SK-N-SH treated with all-trans-retinoic acid at 6 μM for 48 hours (cell line): ENCODE measurements around the gene NPAS3.

Experiments used
- ATAC-seq: fragments of 200-7000 bp; cut with Tn5 transposase; 3 replicates; pipeline ENCODE4 v1.9.1; 2020; ENCODE audit warnings: mild to moderate bottlenecking, moderate library complexity
- ARNTL ChIP-seq: fragments of 450-650 bp; formaldehyde crosslinking; IDR thresholded peaks from 2 replicates; pipeline ENCODE4 v1.5.0; 2020; ENCODE audit warnings: low read depth, mild to moderate bottlenecking, moderate library complexity, borderline replicate concordance
- BACH2 ChIP-seq: fragments of 250-450 bp; sonication (Bioruptor Pico); IDR thresholded peaks from 2 replicates; pipeline ENCODE4 v1.9.0; 2021; ENCODE audit warnings: mild to moderate bottlenecking, borderline replicate concordance
- CREB5 ChIP-seq: fragments of 250-450 bp; sonication (Bioruptor Pico); IDR thresholded peaks from 2 replicates; pipeline ENCODE4 v1.5.1; 2020; ENCODE audit warnings: low read depth, mild to moderate bottlenecking, moderate library complexity
- CSDC2 ChIP-seq: fragments of 250-450 bp; sonication (Bioruptor Pico); IDR thresholded peaks from 2 replicates; pipeline ENCODE4 v1.5.0; 2020; ENCODE audit warnings: mild to moderate bottlenecking, moderate library complexity
- ESRRG ChIP-seq: fragments of 250-450 bp; sonication (Bioruptor Pico); IDR thresholded peaks from 2 replicates; pipeline ENCODE4 v1.6.1; 2021; ENCODE audit warnings: mild to moderate bottlenecking
- GLIS3 ChIP-seq: fragments of 250-450 bp; sonication (Bioruptor Pico); IDR thresholded peaks from 2 replicates; pipeline ENCODE4 v1.5.0; 2020; ENCODE audit warnings: mild to moderate bottlenecking, moderate library complexity
- ISL1 ChIP-seq: fragments of 250-450 bp; sonication (Bioruptor Pico); IDR thresholded peaks from 2 replicates; pipeline ENCODE4 v2.1.2; 2022; ENCODE audit warnings: mild to moderate bottlenecking, moderate library complexity
- PATZ1 ChIP-seq: fragments of 250-450 bp; sonication (Bioruptor Pico); IDR thresholded peaks from 2 replicates; pipeline ENCODE4 v1.8.0; 2020; ENCODE audit warnings: mild to moderate bottlenecking, moderate library complexity, borderline replicate concordance
- POU6F1 ChIP-seq: fragments of 250-450 bp; sonication (Bioruptor Pico); IDR thresholded peaks from 2 replicates; pipeline ENCODE4 v1.8.0; 2021; ENCODE audit warnings: low read depth, mild to moderate bottlenecking, moderate library complexity, borderline replicate concordance
- PPARA ChIP-seq: fragments of 250-450 bp; sonication (Bioruptor Pico); IDR thresholded peaks from 2 replicates; pipeline ENCODE4 v1.5.0; 2020; ENCODE audit warnings: mild to moderate bottlenecking, borderline replicate concordance
- RARB ChIP-seq: fragments of 250-450 bp; sonication (Bioruptor Pico); IDR thresholded peaks from 2 replicates; pipeline ENCODE4 v1.8.0; 2021; ENCODE audit warnings: mild to moderate bottlenecking, moderate library complexity
- SNAI2 ChIP-seq: fragments of 250-450 bp; sonication (Bioruptor Pico); IDR thresholded peaks from 2 replicates; pipeline ENCODE4 v1.5.0; 2020; ENCODE audit warnings: mild to moderate bottlenecking, moderate library complexity
- TCF4 ChIP-seq: fragments of 250-450 bp; sonication (Bioruptor Pico); IDR thresholded peaks from 2 replicates; pipeline ENCODE4 v1.8.0; 2021; ENCODE audit warnings: mild to moderate bottlenecking, moderate library complexity, borderline replicate concordance
- TOX ChIP-seq: fragments of 250-450 bp; sonication (Bioruptor Pico); IDR thresholded peaks from 2 replicates; pipeline ENCODE4 v1.8.0; 2021; ENCODE audit warnings: mild to moderate bottlenecking, moderate library complexity, borderline replicate concordance
- TSHZ2 ChIP-seq: fragments of 250-450 bp; sonication (Bioruptor Pico); IDR thresholded peaks from 2 replicates; pipeline ENCODE4 v1.5.0; 2020; ENCODE audit warnings: mild to moderate bottlenecking, moderate library complexity
- ZC3H10 ChIP-seq: fragments of 250-450 bp; sonication (Bioruptor Pico); IDR thresholded peaks from 2 replicates; pipeline ENCODE4 v1.5.1; 2021; ENCODE audit warnings: mild to moderate bottlenecking, moderate library complexity
- ZFP3 ChIP-seq: fragments of 250-450 bp; sonication (Bioruptor Pico); IDR thresholded peaks from 2 replicates; pipeline ENCODE4 v1.5.0; 2020; ENCODE audit warnings: mild to moderate bottlenecking, moderate library complexity
- ZFP30 ChIP-seq: fragments of 450-650 bp; formaldehyde crosslinking; IDR thresholded peaks from 2 replicates; pipeline ENCODE4 v1.5.0; 2022; ENCODE audit warnings: mild to moderate bottlenecking, moderate library complexity
- ZNF565 ChIP-seq: fragments of 450-650 bp; formaldehyde crosslinking; conservative IDR thresholded peaks from 2 replicates; pipeline ENCODE4 v1.5.0; 2020; ENCODE audit warnings: low read depth, mild to moderate bottlenecking, moderate library complexity
- ZNF70 ChIP-seq: fragments of 450-650 bp; formaldehyde crosslinking; IDR thresholded peaks from 2 replicates; pipeline ENCODE4 v1.5.0; 2020; ENCODE audit warnings: mild to moderate bottlenecking, moderate library complexity
- ZNF8 ChIP-seq: fragments of 450-650 bp; formaldehyde crosslinking; IDR thresholded peaks from 2 replicates; pipeline ENCODE4 v1.5.0; 2020; ENCODE audit warnings: mild to moderate bottlenecking, moderate library complexity

Gene NPAS3

GRCh38 chr14:33484264-33484663 lies 545.6 kb downstream of the NPAS3 start (continued):
- TF ChIP-seq PATZ1 = no peak
- TF ChIP-seq TOX (CRISPR knock-in tag) = no peak
- no peak for TF ChIP-seq SNAI2 (CRISPR knock-in tag)

- TF ChIP-seq ARNTL (CRISPR knock-in tag) (no peak), PPARA (CRISPR knock-in tag) (no peak), SNAI2 (CRISPR knock-in tag) (no peak), CREB5 (CRISPR knock-in tag) (no peak), ESRRG (CRISPR knock-in tag) (no peak), TOX (CRISPR knock-in tag) (no peak), ZNF8 (no peak), GLIS3 (CRISPR knock-in tag) (no peak), CSDC2 (CRISPR knock-in tag) (no peak), TSHZ2 (CRISPR knock-in tag) (no peak), PATZ1 (no peak), RARB (CRISPR knock-in tag) (no peak), ZNF70 (CRISPR knock-in tag) (no peak), ISL1 (no peak), POU6F1 (CRISPR knock-in tag) (no peak), ZC3H10 (CRISPR knock-in tag) (no peak)
- ATAC-seq = no peak
These were observed 547.7 kb downstream of the NPAS3 start for GRCh38 chr14:33486332-33486890.

GRCh38 chr14:33488582-33488981 lies 549.9 kb downstream of the NPAS3 start:
- TF ChIP-seq ZNF565 (no peak), POU6F1 (CRISPR knock-in tag) (no peak), GLIS3 (CRISPR knock-in tag) (no peak), ZFP3 (CRISPR knock-in tag) (no peak), CSDC2 (CRISPR knock-in tag) (no peak), ARNTL (CRISPR knock-in tag) (no peak), PPARA (CRISPR knock-in tag) (no peak), TCF4 (no peak), BACH2 (no peak), ZC3H10 (CRISPR knock-in tag) (no peak), ZFP30 (no peak)
- ATAC-seq = no peak
